WERI-Rb-1 (cell line): ENCODE measurements around the gene AMBN.

Source experiments
- DNase-seq: peaks from one replicate; pipeline ENCODE4 v3.0.0-alpha.2; 2020
- H3K27ac ChIP-seq: fragments of 250-450 bp; sonication (Bioruptor Pico); 2 replicates; pipeline ENCODE4 v1.5.1; 2020; ENCODE audit warnings: mild to moderate bottlenecking, moderate library complexity
- H3K27me3 ChIP-seq: fragments of 250-450 bp; sonication (Bioruptor Pico); 2 replicates; pipeline ENCODE4 v1.5.1; 2021; ENCODE audit warnings: mild to moderate bottlenecking, low read depth, moderate library complexity; ENCODE audit not compliant: insufficient read depth, severe bottlenecking
- H3K36me3 ChIP-seq: fragments of 250-450 bp; sonication (Bioruptor Pico); 2 replicates; pipeline ENCODE4 v1.5.1; 2020; ENCODE audit warnings: mild to moderate bottlenecking, moderate library complexity
- H3K4me3 ChIP-seq: 2 replicates; pipeline ENCODE4 v1.5.1; 2011; ENCODE audit warnings: low read depth, mild to moderate bottlenecking, control low read depth, low read length
- H3K9me3 ChIP-seq: fragments of 250-450 bp; sonication (Bioruptor Pico); 2 replicates; pipeline ENCODE4 v1.5.1; 2021; ENCODE audit warnings: mild to moderate bottlenecking, moderate library complexity; ENCODE audit not compliant: severe bottlenecking
- TF ChIP-seq, protein P1 (sequence below): IDR thresholded peaks from 2 replicates; pipeline ENCODE4 v1.5.1; 2011; ENCODE audit warnings: low read depth, mild to moderate bottlenecking, control low read depth, inconsistent platforms, low read length

Gene AMBN

DNA sequence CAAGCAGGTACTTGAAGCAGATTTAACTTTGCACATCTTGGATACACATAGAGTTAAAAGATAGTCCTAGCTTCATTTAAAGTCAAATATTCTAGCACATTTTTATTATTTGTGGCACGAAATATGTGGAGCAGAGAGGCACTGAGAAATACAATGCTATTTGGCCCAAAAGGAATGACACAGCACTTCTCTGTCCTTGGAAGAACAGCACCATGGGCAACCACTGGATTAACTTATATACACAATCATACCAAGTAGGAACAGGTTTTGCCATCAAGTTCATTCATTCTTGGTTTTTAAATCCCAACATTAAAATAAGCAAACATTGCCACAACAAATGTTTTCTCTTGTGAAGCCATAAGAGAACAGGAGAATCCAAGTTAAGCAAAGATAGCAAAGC lies 35.6 kb downstream of the AMBN start:
- Histone ChIP-seq H3K27ac (no peak overlapping the region), H3K36me3 (no peaks in the 10 kb centered on the region), H3K9me3 (no peaks in the 10 kb centered on the region), H3K4me3 (no peak overlapping the region), H3K27me3 (no peaks in the 10 kb centered on the region)
- no peak for DNase-seq
- TF ChIP-seq, protein P1, sequence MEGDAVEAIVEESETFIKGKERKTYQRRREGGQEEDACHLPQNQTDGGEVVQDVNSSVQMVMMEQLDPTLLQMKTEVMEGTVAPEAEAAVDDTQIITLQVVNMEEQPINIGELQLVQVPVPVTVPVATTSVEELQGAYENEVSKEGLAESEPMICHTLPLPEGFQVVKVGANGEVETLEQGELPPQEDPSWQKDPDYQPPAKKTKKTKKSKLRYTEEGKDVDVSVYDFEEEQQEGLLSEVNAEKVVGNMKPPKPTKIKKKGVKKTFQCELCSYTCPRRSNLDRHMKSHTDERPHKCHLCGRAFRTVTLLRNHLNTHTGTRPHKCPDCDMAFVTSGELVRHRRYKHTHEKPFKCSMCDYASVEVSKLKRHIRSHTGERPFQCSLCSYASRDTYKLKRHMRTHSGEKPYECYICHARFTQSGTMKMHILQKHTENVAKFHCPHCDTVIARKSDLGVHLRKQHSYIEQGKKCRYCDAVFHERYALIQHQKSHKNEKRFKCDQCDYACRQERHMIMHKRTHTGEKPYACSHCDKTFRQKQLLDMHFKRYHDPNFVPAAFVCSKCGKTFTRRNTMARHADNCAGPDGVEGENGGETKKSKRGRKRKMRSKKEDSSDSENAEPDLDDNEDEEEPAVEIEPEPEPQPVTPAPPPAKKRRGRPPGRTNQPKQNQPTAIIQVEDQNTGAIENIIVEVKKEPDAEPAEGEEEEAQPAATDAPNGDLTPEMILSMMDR: no peak

DNA sequence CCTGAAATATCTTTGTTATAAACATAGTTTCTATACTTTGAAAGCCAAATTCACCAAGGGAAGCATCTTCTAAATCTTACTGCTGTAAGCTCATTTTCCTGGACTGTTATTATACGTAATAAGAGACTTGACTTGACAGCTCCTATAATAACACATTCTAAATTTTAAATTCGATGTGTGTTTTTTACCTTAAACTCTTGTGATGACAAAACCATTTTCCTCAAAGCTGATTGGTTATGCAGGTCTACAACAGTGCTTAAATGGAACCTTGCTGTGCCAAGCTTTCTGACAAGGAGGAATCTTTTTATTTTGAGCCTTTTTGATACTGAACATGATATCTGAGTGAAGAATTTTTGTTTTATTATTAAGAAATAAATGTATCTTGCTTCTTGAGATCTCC lies 36.4 kb downstream of the AMBN start, which contains the start of gene ENAM:
Gene ENAM, plus strand, starts transcription at position 301 of the 400 bp plus-strand sequence. CDS start 757 bp downstream, outside the sequence.
- DNase-seq: no peak
- H3K4me3 ChIP-seq: no peak within 1 kb of the TSS

DNA sequence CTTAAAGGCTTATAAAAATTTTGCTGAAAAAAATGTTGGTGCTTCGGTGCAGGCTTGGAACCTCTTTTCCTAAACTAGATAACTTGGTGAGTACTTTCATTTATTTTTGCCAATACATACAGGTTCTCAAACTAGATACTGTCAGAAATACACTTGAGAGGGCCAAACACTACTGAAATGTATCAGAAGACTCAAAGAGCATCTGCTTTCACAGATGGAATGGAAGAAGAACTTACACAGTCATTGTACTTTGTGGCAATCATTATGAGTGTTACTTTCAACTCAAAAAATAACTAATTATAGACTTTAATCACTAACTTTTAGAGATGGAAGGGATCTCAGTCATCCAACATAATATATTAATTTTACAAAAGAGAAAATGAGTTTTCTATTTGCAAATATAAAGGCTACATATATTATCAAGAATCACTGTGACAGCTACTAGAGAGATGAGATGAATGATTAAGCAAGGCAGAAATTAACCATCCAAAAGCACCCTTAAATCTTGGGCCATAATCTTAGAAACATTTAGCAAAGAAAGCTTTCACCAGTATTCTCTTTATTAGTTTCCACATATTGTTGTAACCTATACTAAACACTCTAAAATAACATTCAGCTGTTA lies 37.5 kb downstream of the AMBN start:
- no peaks in the 10 kb centered on the region for H3K27me3 ChIP-seq
- no peaks in the 10 kb centered on the region for H3K36me3 ChIP-seq
- H3K4me3 ChIP-seq: no peak overlapping the region
- DNase-seq: no peak
- TF ChIP-seq, protein P1: no peak
- H3K27ac ChIP-seq: no peak overlapping the region
- H3K9me3 ChIP-seq: no peaks in the 10 kb centered on the region

More for the DNA sequence above, 36.4 kb downstream of the AMBN start, which contains the start of gene ENAM:
- TF ChIP-seq, protein P1: no peak
- Histone ChIP-seq H3K9me3 (no peaks in the 10 kb centered on the region), H3K36me3 (no peaks in the 10 kb centered on the region), H3K27me3 (no peaks in the 10 kb centered on the region), H3K27ac (no peak within 1 kb of the TSS)

DNA sequence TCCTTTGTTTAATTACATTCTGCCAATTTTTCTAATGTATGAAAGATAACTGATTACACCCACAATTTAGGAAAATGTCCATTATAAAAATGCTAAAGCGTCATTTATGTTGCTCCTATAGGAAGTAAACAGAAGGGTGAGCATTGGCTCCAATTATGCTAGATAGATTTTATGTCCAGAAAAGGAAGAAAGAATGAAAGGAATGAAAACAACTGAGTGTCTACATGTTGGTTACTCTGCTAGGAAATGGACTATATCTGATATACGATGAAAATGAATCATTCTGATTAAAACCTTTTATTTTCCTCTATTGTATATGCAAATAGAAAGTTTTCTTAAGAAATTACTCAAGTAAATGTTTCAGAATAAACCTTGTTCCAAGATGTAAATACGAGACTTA lies 38.1 kb downstream of the AMBN start:
- no peaks in the 10 kb centered on the region for H3K9me3 ChIP-seq
- no peaks in the 10 kb centered on the region for H3K27me3 ChIP-seq
- H3K36me3 ChIP-seq: no peaks in the 10 kb centered on the region
- TF ChIP-seq, protein P1: no peak
- DNase-seq: no peak
- no peak overlapping the region for H3K4me3 ChIP-seq
- no peak overlapping the region for H3K27ac ChIP-seq

DNA sequence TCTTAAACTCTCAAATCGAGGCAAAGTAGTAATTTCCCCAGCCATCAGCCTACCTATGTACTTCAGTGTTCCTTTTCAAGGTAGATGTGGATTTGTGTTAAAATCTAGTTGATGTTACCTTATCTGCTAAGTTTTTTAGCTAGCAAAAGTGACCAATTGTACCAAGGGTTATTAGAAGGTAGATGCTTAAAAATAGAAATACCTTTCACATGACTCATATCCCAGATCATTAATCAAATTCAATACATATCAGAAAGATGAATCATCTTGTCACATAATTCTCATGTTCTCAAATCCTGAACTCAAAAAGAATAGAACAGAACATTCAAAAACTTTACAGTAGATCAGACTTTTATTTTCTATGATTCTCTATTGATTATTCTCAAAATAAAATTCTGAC lies 40.0 kb downstream of the AMBN start:
- Histone ChIP-seq H3K27me3 (no peaks in the 10 kb centered on the region), H3K4me3 (no peak overlapping the region), H3K27ac (no peak overlapping the region), H3K9me3 (no peaks in the 10 kb centered on the region), H3K36me3 (no peaks in the 10 kb centered on the region)
- no peak for DNase-seq
- TF ChIP-seq, protein P1: no peak

DNA sequence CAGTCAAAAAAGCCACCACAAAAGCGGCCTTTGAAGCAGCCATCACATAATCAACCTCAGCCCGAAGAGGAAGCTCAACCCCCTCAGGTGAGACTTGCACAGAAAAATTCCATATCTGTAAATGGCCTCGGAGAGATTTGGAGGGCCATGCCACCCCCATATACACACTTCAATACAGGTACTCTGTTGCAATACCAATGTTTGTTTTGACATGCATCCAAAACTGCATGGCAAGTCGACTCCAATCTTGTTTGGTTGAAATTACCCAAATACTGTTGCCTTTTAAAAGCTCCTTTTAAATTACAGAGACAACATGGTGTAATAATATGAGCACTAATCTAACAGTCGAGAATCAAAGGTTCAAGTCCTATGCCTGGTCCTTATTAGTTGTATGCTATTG lies 42.4 kb downstream of the AMBN start:
- TF ChIP-seq, protein P1: no peak
- Histone ChIP-seq H3K4me3 (no peak overlapping the region), H3K27me3 (no peaks in the 10 kb centered on the region), H3K9me3 (no peaks in the 10 kb centered on the region), H3K27ac (no peak overlapping the region), H3K36me3 (no peaks in the 10 kb centered on the region)
- no peak for DNase-seq
